Activated T-cell treated with anti-CD3 and anti-CD28 coated beads for 4 hours (primary cell): ENCODE measurements around the gene IMMP2L.

Source experiments
- DNase-seq: peaks from one replicate; pipeline ENCODE4 v3.0.0-alpha.2; 2020

Gene IMMP2L

GRCh38 chr7:111556977-111557376 lies 5.3 kb downstream of the IMMP2L start:
- DNase-seq, result no peak

DNA sequence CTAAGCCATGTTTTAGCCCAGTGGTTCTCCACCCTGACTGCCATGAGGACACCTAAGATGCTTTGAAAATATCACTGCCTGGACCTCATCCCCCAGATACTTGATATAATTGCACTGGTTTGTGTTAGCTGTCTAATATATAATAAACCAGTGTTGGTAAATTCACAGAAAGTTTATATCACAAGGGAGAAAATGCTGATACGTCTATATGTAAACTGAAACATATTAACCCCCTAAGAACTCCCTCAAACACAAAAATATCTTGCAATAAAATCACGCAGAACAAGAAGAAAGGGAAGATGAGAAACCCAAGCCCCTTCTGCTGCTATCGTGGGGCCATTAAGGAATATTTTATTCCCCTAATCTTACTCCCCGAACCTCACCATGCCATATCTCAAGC lies 8.2 kb downstream of the IMMP2L start:
- DNase-seq, result no peak

GRCh38 chr7:111541067-111541466 lies 21.2 kb downstream of the IMMP2L start:
- DNase-seq, result no peak

DNA sequence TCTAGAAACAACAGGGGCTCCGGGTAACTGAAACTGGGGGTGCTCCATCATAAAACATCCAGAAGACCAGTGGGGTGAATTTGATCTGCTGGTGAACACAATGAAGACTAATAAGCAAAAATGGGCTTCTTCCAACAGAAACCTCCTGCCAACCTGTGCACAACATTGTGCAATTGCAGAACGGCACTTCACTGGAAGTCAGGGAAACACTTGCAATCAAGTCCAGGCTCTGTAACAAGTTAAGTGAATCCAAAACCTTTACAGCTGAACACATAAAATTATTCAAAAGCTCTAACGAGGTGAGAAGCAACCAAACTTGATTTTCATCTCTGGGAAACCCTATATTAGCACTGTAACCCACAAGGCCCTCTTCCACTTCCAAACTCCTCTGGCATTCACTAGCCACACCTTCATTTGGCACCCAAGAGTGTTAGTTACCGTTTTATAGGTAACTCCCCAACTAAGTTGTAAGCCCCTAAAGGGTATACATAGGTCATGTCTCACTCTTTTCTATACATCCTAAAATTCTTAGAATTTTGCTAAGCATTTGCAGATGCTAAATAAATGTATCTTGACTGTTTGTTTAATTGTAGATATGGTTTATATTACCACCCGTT lies 22.0 kb downstream of the IMMP2L start:
- DNase-seq, result no peak

- DNase-seq, result no peak
These were observed 25.2 kb downstream of the IMMP2L start for GRCh38 chr7:111537134-111537533.

DNA sequence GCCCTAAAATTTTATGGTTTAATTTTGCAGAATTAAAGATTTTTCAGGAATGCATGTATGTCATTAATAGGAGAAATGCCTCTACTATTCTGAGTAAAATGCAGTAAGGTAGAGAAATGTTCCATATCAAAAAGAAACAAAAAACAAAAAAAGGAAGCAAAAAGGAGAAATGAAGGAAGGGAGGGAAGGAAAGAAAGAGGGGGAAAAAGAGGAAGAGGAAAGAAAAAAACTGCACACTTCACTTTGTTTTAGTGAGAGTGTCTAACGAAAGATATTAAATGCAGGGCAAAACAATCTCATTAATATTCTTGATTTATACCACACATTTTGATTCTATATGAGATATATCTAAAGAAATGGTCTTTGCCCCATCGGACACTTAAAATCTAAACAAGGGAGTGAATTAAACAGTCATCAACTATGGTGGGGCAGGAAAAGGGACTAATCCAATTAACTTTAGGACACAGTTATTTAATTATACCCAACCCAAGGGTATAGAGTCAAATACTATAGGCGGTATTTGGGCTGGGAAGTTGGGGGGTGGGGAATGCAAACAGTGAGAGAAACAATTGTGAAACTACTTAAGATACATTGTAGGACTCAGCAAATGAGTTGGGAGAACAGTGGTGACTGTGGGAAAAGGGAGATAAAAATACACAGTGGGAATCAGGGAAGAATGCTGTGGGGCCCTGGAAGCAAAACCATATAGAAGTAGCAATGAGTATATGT lies 27.0 kb downstream of the IMMP2L start:
- DNase-seq, result no peak

GRCh38 chr7:111532625-111533024 lies 29.7 kb downstream of the IMMP2L start:
- DNase-seq, result no peak

DNA sequence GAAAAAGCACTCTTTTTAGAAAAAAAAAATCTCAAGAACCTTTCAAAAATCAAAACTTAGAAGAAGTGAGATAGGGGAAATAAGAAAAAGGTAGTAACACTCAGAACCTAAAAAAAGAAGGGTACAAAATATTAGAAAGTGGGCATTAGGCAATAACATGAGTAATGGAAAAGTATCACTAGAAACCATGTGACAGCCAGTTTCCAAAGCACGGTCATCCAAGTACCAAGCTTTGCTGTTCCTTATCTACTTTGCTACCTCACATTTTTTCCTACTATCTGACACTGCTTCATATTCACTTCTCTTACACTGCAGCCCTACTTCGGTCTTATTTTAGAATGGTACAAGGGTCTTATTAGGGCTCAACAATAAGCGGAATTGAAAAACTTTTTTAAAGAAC lies 30.3 kb downstream of the IMMP2L start:
- no peak for DNase-seq

DNA sequence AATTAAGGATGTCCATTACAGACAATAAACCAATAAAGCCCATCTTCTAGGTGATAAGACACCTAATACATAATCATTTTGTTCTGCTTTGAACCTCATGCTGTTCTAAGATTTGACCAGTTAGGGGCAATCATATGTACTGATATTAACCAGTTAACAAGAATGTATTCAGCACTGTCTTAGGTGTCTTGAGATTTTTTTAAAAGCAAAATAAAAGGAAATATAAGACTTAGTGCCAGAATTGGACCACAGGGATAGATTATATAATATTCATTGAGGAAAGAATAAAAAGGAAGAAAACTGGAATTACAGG lies 32.0 kb downstream of the IMMP2L start:
- DNase-seq, result no peak

DNA sequence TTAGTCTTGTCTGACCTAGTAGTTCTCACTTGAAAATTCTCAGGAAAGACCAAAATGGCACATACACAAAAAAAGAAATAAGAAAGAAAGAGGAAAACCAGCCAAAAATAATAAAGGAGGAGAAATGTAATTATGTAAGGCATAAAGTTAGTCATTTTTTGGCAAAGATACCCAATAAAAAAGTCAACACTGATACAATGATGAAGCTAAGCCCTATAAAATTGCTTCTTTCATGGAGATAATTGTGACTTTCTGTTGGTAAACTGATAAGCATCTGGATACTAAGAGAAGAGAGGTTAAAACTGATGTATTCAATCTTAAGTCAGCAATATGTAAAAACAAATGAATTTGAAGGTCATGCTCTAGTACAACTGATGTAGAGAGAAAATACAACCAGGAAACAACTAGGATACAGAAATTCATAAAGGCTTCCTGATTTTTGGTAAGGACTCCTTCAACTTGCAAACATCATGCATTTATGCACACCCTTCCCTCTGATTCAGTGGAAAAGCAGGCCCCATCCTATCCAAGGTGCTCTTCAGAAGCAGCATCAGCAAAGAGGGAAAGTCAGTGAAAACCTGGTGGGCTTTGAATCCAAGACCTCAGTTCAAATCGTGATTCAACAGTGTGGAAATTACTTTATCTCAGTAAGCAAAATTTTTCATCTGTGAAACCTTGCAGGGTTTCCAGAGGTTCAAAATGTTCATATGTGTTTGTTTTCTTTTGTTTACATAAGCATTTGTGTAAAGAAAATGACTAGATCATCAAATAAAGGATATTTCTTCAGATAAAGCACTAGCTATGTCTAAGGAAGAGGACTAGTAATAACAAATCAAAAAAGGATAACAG lies 32.6 kb downstream of the IMMP2L start:
- no peak for DNase-seq

GRCh38 chr7:111528331-111528730 lies 34.0 kb downstream of the IMMP2L start:
- no peak for DNase-seq

DNA sequence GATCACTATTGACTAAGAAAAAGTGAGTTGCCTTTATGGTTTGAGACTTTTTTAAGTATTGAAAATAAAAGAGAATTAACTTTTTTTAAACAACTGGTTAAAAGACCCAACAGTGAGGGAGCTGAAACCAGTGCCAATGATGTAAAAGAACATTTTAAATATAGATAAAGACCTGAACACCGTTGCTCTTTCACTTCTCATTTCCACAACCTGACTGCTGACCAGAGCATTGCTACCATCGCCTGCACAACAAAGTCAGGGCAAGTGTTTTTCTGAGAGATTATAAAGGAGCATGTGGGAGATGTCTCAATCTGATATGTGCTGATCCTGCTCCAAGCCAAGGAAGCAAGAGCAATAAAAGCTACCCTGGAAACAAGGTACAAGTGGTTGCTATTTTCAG lies 34.7 kb downstream of the IMMP2L start:
- no peak for DNase-seq

DNA sequence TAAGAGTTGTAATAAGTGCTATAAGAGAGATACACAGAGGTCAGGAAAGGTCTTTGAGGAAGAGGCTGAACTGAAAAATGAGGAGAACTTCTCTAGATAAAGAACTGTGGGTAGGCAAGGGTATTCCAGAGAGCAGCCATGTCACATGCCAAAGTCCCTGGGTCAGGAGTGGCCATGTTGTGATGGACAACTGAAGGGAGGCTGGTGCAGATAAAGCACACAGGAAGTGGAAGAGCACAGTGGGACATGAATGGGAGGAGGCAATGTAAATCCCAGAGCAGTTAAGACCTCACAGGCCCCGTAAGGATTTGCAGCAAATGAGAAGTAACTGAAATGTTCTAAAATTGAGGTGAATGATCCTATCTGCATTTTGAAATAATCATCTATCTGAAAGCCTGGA lies 37.2 kb downstream of the IMMP2L start:
- no peak for DNase-seq

DNA sequence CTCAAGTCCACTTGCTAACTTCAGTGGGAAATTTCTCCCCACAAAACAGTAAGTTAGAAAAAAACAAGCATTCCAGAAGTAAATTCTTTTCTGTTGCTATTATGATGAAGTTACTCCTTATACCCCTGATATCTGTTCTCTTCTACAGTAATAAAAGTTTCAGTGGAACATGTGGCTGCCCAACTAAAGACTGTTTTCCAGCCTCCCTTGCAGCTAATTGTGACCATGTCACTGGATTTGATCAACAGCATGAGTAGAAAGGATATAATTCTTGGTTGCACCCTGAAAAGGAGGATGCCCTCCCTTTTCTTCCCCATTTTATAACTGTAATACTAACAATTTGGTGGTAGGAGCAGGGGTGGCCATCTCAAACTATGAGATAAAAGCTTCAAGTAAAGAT lies 40.6 kb downstream of the IMMP2L start:
- DNase-seq, result no peak

GRCh38 chr7:111518264-111518663 lies 44.0 kb downstream of the IMMP2L start:
- DNase-seq, result no peak

- DNase-seq, result no peak
These were observed 44.7 kb downstream of the IMMP2L start for GRCh38 chr7:111517549-111517951.

- no peak for DNase-seq
These were observed 45.7 kb downstream of the IMMP2L start for GRCh38 chr7:111516612-111517011.

DNA sequence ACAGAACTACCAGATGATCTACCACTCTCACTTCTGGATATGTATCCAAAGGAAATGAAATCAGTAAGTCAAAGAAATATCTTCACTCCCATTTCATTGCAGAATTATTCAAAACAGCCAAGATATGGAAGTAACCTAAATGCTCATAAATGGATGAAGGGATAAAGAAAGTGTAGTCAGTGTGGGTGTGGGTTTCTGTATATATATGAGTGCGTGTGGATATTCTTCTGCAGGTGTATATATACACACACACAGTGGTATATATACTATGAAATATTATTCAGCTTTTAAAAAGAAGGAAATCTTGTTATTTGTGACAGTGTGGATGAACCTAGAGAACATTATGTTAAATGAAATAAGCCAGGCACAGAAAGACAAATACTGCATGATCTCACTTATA lies 48.7 kb downstream of the IMMP2L start:
- DNase-seq, result no peak

DNA sequence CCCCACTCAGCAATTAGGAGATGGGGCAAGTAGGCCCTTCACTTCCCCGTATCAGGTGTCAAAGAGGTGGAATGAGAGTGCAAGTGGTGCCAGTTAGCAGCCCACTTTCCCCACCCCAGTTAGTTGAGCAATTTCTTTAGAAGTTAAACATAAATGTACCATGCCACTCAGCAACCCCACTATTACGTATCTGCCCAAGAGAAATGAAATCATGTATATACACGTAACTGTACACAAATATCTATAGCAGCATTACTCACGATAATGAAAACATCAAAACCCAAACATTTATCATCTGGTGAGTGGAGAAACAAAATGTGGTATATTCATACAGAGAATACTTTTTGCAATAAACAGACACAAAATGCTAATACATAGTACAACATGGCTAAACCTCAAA lies 50.4 kb downstream of the IMMP2L start:
- DNase-seq, result no peak

- no peak for DNase-seq
These were observed 51.5 kb downstream of the IMMP2L start for GRCh38 chr7:111510584-111511378.

DNA sequence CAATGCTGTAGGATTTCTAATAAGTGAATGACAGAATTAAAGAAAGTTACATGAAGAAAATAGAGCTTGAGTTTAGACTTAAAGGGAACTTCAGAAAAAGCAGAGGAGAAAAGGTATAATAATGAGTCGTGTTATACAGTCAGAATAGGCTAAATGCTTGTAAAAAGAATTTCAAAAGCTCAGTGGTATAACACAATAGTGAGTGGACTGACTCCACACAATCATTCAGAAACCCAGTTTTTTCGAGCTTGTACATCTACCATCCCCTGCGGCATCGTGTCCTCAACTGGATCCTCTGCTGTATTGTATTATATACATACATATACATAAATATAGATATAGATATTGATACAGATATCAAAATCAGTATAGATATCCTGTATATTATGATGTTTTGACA lies 52.2 kb downstream of the IMMP2L start:
- DNase-seq, result no peak

DNA sequence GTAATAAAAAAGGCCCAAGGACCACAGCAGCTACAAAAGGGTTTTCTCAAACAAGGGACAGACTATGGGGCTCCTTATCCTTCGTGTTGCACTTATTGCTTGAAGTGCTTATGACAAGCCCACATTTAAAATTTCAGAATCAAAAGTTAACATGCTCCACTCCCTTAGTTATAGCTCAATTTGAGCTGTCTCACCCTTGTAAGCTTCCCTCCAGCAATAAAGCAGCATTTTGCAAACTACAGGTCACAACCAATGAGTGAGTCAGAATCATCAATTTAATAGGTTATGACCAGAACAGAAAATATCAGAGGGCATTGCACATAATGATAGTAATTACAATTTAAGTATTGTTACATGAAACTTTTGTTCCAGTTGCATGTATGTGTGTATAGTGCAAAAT lies 53.0 kb downstream of the IMMP2L start:
- no peak for DNase-seq

GRCh38 chr7:111508387-111508786 lies 53.9 kb downstream of the IMMP2L start:
- DNase-seq, result no peak
